NCI-H2227 treated with DMSO at 0.1 percent for 48 hours (cell line): ENCODE measurements around the gene IGF2.
A peak's percentile ranks its signal among the peaks of the same experiment; 100 is the strongest.

Source experiments
- DNase-seq: peaks from one replicate; lab custom pipeline; 2025; lab: John Stamatoyannopoulos, UW

Gene IGF2

DNA sequence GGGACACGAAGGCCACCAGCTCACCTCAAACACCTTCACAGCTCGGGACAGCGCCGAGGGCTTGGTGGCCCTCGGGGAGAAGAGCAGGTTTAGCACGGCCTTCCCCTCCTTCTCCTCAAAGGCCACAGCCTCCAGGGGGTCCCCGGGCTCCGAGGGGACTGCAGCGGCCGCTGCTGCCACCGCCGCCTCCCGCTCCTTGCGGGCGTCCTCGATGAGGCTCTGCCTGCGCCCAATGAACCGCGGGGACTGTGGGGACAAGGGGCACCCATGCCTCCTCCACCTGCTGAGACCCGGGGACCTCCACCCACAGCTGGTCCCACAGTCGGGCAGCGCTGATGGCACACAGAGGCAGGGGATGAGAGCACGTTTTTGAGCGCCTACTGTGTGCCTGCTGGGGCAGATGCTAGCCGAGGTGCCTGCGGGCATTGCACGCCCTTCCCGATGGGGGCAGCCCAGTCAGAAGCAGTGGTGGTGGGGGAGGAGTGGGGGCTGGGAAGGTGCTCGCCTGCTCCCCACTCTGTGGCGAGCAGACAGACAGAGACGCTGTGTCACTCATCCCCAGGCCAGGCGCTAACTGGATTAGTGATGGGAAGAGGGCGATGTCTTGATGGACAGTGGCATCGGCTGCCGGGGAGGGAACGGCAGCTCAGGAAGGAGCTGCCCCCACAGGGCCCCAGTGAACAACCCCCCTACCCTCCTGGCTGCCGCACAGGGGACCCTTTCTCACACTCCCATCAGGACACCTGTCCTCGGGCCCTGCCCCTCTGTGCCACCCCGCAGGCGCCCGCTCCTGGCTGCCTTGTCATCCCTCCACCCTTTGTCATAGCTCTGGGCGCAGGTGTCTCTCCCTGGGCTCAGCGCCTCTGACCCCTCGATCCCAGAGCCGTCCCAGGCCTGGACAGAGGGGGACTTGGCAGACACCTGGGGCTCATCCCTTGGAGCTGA lies 30.7 kb upstream of the IGF2 start:
- no peak for DNase-seq

DNA sequence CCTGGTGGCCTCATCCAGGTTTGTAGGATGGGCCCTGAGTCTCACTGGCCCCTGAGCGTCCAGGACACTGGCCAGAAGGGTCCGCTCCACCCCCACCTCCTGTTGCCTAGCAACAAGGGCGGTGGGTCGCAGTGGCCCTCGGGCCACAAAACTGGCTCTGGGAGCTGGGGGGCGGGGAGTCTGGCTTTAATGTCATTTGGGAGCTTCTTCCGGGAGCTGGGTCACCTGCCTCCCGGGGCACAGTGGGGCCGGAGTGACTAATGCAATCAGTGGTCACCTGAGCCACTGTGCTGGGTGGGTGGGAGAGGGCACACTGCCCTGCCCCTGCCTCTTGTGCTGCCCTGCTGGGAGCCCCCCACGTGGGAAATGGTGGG lies 29.8 kb upstream of the IGF2 start:
- DNase-seq = no peak

DNA sequence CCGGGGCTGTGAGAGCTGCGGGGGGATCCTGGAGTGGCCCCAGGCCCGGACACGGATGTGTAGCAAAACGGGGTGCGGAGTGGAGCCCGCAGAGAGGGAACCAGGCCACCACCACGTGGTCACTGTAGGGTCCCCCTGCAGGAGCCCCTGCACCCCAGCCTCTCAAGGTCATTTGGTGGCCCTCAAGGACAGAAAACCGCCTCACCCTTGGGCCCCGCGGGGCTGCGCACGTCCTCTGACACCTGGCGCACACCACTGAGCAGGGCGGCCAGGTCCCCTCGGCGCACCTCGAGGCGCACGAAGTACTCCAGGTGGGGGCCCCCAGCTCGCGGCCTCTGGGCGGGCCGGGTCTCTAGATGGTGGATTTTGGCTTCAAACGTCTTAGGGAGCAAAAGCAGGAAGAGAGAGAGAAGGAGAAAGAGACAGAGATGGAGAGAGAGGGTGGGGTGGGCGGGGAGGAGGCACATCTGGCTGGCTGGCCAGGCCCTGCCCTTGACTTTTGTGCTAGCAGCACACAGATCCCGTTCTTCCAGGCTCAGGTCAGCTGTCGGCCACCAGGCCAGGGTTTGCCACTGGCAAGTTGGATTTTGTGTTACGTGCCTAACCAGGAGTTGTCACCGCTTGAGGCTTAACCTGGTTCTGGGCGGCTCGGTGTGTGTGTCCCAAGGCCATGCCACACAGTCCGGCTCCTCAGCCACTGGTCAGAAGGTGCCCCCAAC lies 29.3 kb upstream of the IGF2 start:
- DNase-seq = no peak

DNA sequence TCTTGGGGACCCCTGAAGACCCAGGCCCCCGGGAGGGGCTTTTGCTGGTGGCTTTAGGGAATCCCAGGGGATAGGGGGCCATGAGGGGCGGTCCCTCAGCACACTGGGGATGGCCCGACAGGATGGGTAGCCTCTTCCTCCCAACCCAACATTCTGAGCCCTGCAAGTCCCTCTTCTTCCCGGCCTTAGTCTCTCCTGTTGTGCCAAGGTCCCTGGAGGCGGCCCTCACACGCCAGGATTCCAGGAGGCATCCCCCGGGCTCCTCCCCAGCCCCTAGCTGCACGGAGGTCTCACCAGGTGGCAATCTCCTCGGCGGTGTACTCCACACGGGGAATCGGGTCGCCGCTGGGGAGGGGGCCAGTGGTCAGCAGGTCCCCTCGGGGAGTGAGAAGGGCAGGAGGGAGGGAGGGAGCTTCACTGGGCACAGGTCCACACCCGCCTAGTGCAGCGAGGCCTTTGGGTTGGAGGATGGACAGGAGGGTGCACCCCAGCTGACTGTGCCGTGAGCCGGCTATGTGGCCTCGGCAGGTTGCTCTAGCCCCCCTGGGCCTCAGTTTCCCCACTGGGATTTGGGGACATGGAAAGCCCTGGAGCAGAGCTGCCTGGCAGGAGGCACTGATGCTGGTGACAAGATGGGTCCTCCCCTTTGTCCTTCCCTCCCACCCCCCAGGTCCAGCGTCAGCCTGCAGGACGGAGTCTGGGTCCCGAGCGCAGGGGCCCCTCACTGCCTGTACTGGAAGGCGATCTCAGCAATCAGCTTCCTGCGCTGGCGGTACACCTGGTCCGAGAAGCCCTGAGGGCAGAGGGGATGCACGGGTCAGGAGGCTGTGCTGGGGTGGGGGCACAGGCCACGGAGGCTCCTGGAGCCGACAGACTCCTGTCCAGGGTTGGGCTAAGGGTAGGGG lies 28.2 kb upstream of the IGF2 start:
- DNase-seq = no peak

DNA sequence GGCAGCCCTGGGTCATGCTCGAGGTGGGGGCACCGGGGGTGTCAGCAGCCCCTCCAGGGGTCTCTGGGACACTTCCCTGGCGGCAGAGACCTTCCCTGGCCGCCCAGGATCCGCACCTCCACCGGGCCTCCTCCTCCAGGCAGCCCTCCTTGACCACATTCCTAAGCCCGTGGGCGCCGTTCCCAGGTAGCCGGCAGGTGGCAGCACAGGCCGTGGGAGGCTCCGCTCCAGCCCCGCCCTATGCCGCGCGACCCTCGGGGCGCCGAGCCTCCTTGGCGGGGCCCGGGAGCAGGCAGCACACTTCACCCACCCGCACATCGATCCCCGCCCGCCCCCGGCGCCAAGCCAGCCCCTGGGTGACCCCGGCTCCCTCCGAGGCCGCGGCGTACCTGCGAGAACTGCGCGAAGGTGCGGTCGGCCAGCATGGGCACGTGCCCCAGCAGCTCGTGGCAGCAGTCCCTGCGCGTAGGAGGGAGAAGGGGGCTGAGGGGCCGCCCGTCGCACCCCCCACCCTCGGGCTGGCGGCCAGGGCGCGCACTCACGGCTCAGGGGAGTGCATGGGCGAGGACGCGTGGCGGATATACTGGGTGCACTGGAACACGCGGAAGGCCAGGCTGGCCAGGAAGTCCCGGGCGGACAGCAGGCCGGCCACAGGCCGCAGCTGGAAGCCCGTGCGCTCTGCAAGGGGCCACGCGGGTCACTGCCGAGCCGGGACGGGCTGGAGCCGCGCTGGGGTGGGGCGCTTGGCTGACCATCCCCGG lies 27.1 kb upstream of the IGF2 start:
- no peak for DNase-seq

DNA sequence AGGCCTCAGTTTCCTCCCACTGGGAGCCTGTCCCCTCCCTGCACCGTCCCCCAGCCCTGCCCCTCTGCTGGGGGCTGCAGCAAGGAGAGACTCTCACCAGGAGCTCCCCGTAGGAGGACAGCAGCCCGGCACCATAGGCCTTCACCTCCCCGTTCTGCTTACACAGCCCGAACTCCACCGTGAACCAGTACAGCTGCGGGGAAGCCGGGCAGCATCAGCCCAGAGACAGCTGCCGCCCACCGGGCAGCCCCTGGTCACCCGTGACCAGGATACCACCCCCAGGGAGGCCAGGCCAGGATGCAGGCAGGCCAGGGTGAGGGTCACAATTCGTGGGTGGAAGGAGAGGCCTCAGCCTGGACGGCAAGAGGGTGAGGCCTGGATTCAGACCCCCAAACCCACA lies 26.4 kb upstream of the IGF2 start:
- no peak for DNase-seq

DNA sequence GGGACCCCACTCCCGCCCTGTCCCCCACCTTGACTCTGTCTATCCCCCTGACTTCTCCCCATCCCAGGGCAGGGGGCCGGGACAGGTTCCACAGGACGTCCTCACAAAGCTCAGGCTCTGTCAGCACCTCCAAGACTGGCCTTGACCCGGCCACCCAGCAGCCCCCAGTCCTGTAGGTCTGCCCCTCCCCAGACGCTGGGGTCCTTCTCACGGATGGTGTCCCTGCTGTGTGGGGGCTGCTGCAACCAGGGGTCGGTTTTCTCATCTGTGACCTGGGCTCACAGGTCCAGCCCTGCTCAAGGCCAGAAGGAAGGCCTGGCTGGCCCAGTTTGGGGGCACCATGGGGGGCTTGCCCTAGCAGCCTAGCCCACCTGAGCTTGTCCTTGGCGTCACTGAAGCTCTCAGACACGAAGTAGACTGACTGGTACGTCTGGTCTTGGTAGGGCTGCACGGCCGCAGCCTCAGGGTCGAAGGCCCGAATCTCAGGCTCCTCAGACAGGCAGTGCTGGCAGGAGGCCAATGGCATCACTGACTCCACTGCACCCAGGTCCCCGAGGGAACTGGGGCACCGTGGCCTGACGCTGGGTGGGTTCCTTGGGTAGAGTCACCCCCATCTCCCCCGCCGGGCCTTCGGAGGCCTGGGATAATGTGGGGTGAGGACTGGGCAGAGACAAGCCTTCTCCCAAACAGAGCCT lies 25.8 kb upstream of the IGF2 start:
- no peak for DNase-seq

DNA sequence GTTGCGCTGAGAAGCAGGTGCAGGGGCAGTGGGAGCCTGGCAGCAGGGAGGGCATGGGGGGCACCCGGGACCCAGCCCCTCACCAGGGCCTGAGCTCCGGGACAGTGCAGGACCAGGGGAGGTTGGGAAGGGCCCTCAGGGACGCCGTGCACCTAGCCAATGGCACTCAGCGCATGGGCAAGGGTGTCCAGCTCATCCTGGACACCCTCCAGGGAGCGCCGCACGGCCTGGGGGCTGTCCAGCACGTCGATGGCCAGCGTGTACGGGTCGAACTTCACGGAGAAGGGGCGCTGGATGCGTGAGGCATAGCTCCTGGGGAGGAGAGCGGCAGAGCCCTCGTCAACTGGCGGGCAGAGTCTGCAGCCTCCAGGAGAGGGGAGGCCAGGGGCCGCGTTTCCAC lies 24.9 kb upstream of the IGF2 start:
- no peak for DNase-seq

DNA sequence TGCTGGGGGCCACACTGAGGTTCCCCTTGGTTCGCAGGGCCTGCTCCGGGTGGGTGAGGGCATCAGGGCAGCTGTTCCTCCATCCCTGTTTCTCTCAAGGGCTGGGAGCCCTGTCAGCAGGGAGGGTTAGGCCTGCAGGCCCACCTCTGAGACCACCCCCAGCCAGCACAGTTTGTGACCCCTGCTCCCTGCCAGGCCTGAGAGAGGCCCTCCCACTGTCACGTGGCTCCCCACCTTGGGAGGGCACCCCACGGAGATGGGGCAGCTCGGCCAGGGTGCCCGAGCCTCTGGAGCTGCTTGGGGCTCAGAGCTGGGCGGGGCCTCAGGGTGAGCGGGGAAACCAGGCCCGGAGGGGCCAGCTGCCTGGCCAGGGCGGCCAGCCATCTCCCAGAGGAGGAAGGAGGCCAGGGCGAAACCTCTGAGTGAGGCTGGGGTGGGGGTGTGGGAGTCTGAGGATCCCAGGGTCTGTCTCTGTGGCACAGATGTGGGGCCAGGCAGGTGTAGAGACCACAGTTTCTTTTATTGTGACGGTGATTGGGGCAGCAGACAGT lies 24.3 kb upstream of the IGF2 start:
- DNase-seq = no peak

DNA sequence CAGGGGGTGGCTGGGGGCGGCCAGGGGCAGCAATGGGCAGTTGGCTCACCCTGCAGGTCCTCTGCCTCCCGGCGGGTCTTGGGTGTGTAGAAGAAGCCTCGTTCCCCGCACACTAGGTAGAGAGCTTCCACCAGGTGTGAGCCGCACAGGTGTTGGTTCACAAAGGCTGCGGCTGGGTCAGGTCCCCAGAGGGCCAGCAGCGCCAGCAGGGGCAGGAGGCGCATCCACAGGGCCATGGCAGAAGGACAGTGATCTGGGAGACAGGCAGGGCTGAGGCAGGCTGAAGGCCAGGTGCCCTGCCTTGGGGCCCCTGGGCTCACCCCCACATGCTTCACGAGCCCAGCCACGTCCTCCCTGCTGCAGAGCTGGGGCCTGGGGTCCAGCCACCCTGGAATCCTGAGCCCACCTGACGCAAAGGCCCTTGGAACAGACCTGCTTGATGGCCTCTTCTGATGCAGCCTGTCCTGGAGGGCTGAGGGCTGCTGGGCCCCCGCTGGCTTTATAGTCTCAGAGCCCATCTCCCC lies 21.6 kb upstream of the IGF2 start, which contains the start of gene INS:
Gene INS (minus strand): TSS at position 474 of the 524 bp plus-strand sequence. CDS start 238 bp downstream, at position 236.
- no peak for DNase-seq

DNA sequence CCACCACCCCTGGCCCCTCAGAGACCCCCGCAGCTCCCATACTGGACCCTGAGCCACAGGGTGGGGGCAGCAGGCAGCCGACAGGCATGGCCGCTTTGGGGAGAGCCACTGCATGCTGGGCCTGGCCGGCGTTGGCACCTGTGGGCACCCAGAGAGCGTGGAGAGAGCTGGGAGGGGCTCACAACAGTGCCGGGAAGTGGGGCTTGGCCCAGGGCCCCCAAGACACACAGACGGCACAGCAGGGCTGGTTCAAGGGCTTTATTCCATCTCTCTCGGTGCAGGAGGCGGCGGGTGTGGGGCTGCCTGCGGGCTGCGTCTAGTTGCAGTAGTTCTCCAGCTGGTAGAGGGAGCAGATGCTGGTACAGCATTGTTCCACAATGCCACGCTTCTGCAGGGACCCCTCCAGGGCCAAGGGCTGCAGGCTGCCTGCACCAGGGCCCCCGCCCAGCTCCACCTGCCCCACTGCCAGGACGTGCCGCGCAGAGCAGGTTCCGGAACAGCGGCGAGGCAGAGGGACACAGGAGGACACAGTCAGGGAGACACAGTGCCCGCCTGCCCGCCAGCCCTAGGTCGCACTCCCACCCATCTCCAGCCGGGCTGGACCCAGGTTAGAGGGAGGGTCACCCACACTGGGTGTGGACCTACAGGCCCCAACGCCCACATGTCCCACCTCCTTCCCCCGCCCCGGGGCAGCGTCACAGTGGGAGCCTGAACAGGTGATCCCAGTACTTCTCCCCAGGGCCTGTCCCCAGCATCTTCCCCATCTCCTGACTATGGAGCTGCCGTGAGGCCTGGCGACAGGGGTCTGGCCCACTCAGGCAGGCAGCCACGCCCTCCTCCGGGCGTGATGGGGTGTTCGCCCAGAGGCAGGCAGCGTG lies 20.6 kb upstream of the IGF2 start:
- DNase-seq = no peak

DNA sequence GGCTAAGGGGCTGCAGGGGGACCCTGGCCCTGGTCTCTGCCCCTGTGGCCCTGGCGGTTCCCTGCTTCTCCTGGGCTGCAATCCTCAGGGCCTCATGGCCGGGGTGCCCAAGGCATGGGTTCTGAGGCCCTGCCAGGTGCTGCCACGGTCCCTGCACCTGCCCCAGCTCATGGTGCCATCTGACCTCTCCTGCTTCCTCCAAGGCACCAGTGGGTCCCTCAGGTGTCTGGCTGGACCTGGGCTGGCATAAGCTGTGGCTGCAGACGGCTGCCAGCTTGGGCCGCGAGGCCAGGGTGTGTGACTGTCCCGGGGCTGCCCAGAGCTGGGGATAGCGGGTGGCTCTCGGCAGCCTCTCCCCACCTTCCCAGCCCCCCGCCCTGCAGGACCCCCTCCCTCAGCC lies 19.8 kb upstream of the IGF2 start:
- no peak for DNase-seq

DNA sequence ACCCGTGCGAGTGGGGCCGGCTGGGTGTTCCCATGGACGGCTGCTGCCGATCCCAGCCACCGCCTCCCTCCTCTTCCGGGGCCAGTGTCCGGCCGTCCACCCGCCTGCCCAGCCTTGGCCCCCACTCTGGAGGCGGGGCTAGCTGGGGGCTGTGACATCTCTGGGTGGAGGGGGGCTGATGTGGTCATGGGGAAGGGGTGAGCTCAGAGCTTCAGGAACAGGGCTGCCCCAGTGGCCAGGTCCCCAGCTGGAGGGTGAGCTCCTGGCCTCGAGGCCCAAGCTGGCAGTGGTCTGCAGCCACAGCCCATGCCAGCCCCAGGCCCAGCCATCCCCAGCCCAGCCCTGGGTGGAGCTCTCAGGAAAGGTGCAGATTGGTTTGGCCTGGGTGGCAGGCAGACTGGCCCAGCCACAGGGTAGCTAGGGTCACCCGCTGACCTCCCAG lies 19.1 kb upstream of the IGF2 start:
- no peak for DNase-seq

DNA sequence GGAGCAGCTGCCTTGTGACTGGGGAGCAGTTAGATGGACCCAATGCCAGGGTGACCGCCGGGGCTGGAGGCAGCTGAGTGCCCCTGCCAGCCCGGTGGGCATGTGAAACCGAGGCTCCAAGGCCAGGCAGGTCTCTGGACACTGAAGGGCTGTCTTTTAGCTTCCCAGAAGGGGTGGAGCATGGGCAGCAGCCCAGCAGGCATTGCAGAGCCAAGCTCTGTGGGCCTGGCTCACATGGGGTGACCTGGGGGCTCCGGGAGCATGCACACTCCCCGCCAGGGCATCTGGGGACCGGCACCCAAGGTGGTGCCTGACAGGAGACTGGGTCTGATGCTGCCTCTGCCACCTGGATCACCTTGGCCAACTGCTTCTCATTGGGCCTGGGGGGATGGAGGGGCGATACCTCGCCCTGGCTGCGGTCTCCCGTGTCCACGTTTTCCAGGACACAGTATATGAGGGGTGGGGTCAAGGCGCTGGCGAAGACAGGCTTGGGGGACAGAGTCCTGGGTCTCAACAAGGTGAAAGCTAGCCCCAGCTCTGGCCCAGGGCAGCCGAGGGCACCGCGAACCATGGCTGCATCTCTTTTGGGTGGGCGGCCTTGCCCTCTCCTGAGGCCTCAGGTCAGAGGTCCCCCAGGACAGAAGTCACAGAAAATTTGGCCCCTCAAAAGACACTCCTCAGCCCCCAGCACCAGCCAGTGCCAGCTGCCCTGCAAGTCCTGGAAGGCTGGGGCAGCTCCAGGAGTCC lies 18.3 kb upstream of the IGF2 start:
- no peak for DNase-seq

DNA sequence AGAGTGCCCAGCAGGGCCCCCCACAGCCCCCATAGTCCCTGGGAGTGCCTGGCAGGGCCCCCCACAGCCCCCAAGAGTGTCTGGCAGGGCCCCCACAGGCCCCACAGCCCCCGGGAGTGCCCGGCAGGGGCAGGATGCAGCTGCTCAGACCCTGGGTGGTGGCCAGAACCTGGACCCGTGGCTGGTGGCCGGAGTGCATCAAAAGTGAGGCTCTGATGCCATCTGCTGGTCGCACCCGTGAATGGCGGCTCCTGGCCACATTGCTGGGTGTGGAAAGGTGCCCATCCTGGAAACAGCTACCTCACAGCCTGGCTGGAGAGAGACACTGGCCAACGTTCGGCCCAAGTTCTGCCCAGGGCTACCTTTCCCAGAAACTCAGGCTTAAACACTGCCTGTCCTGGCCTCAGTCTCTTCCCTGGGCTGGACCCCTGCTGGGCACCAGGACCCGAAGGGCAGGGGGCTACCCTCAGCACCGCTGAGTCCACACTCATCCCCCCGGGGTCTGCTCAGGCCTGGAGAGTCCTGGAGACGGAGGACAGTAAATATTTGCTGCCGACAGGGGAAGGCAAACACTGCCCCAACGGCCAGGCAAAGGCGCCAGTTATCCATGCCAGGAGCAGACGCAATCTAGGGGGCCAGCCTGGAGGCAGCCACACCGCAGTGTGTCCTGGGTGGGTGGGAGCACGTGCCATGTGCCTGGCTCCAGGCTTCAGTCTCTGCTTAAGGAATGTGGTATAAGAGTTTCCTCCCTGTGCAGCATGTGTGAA lies 17.4 kb upstream of the IGF2 start:
- peak; percentile 35 for DNase-seq

DNA sequence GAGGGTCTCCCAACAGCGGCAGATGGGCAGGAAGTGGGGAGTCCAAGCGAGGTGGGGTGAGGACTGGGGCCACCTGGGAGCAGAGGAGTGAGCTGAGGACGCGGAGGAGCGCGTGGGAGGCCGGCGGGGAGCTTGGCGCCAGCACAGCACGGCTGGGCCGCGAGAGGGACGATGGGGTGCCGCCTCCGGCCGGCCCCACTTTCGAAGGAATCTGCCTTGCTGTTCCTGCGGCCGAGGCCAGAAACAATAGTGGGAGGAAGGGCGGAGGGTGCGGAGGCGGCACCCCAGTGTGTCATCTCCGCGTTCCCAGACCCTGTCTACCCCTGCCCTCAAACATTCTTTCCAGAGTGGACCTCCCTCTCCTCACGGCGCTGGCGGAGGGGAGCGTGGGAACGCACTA lies 16.3 kb upstream of the IGF2 start:
- no peak for DNase-seq

DNA sequence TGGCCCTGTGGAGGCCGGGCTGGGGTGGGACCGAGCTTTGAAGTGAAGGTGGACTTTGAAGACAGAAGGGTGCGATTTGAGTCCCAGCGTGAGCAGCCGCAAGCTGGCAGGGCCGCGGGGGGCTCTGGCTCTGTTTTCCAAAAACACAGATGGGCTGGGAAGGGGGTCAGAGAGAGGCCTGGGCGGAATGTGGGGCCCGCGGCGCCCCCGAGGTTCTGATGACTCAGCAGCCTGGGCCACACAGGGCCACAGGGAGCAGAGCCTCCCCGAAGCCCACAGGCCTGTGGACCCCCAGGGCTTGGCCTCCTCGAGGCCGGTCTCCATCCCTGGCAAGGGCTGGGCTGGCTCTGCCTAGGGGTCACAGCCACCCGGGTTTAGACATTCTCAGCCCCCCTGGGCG lies 15.7 kb upstream of the IGF2 start:
- DNase-seq = no peak

DNA sequence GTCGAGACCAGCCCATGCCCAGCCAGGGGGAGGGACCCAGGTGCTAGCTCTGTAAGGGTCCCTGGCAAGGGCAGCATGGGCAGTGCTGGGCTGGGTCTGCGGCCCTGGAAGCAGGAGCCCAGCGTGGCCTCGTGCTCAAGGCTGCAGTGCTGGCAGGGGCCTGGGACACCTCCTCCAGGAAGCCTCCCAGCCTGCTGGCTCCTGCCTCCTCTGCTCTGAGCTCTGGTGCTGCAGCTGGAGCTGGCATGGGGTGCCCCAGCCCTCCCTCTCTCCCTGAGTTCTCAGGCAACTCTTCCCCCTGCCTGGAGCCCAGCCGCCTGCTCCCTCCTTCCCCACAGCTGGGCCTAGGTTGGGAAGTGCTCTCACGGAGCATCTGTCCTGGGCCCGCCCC lies 15.0 kb upstream of the IGF2 start:
- no peak for DNase-seq
